ENCODE measurements around the gene NPNT.

Gene NPNT

GRCh38 chr4:105966051-105966450, 70.8 kb downstream of the NPNT start:
- FAIRE-seq (no peak), DNase-seq (ENCODE audit: extremely low spot score, insufficient read length, low read depth) (no peak)

GRCh38 chr4:105967058-105967658, 71.9 kb downstream of the NPNT start:
- DNase-seq (ENCODE audit: extremely low spot score, insufficient read length, low read depth) (no peak), FAIRE-seq (no peak)

GRCh38 chr4:105969575-105969974, 74.3 kb downstream of the NPNT start:
- DNase-seq (ENCODE audit: extremely low spot score, insufficient read length, low read depth) = no peak

GRCh38 chr4:105970371-105970770, 75.1 kb downstream of the NPNT start:
- DNase-seq (ENCODE audit: extremely low spot score, insufficient read length, low read depth) = no peak
- FAIRE-seq = no peak

More at GRCh38 chr4:105969575-105969974, 74.3 kb downstream of the NPNT start:
- no peak for FAIRE-seq

GRCh38 chr4:105971036-105971435, 75.8 kb downstream of the NPNT start:
- FAIRE-seq = no peak
- DNase-seq (ENCODE audit: extremely low spot score, insufficient read length, low read depth) = no peak

DNA sequence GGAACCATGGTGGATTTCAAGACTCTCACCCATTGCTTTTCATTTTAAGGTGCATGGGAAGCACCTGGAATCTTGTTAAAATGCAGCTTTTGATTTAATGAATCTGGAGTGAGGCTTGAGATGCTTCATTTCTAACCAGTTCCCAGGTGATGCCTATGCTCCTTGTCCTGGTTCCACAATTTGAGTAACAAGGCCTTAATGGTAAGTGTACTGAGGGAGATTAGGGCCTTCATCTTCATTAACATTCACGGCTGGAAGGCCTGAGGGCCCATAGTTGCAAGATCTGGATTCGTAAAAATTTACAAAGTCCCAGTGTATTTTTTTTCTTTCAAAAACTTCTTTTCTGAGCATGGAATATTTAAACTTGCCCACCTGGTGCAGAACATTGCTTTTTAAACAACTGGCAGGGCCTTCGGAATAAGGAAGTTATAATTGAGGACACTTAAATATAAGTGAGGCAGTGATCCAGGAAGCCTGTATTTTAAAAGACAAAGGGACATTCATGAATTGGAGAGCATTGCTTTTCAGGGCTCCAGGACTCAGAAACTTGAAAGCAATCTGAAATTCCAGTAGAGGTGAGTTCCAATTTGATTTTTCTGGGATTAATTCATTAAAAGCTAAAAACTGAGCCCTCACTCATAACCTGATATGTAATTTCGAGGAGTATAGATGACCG, 77.8 kb downstream of the NPNT start:
- FAIRE-seq (no peak), DNase-seq (ENCODE audit: extremely low spot score, insufficient read length, low read depth) (no peak)

DNA sequence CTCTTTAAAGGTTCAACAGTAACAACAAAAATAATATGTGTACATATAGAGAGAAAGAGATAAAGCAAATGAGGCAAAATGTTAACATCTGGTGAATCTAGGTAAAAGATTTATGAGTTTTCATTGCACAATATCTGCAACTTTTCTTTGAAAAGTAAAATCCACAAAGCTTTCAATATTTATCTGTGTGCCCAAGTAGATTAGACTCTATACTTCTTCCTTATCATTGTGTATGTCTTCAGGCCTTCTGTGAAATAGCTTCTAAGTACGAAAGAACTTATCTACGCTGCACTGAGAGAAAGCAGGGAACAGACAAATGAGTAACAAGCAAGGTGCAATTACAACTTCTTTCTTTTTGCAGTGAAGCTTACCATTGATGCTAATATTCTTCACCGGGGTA, 81.6 kb downstream of the NPNT start:
- DNase-seq (ENCODE audit: extremely low spot score, insufficient read length, low read depth) (no peak), FAIRE-seq (no peak)

GRCh38 chr4:105978684-105979296, 83.5 kb downstream of the NPNT start:
- DNase-seq (ENCODE audit: extremely low spot score, insufficient read length, low read depth) (no peak), FAIRE-seq (no peak)

DNA sequence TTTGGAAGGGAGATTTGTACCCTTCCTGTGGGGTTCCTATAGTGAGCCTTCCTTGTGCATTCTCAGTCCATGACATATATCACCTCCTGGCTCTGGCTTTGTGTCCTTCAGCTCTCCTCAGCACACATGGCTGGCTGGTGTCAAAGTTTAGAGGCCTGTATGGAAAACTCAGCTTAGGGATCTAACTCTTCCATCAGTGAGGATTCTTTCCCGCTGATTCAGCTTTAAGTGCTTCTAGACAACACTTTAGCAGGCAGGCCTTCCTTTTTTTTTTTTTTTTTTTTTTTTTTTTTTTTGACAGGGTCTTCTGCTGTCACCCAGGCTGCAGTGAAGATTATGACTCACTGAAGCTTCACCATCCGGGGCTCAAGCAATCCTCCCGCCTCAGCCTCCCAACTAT, 84.2 kb downstream of the NPNT start:
- FAIRE-seq (no peak), DNase-seq (ENCODE audit: extremely low spot score, insufficient read length, low read depth) (no peak)

- no peak for FAIRE-seq
- DNase-seq (ENCODE audit: extremely low spot score, insufficient read length, low read depth) = no peak
Measured at GRCh38 chr4:105988671-105989070, 93.4 kb downstream of the NPNT start.

- FAIRE-seq (no peak), DNase-seq (ENCODE audit: extremely low spot score, insufficient read length, low read depth) (no peak)
Measured at GRCh38 chr4:105989485-105990242, 94.4 kb downstream of the NPNT start.

- DNase-seq (ENCODE audit: extremely low spot score, insufficient read length, low read depth) (no peak), FAIRE-seq (no peak)
Measured at GRCh38 chr4:105990933-105991332, 95.7 kb downstream of the NPNT start.

GRCh38 chr4:105991726-105992125, 96.5 kb downstream of the NPNT start:
- DNase-seq (ENCODE audit: extremely low spot score, insufficient read length, low read depth) (no peak), FAIRE-seq (no peak)

- FAIRE-seq = no peak
Measured at GRCh38 chr4:105992641-105993305, 97.5 kb downstream of the NPNT start.

GRCh38 chr4:105994061-105994460, 98.8 kb downstream of the NPNT start:
- DNase-seq (ENCODE audit: extremely low spot score, insufficient read length, low read depth) = no peak
- FAIRE-seq = no peak

More at GRCh38 chr4:105992641-105993305, 97.5 kb downstream of the NPNT start:
- no peak for DNase-seq (ENCODE audit: extremely low spot score, insufficient read length, low read depth)

GRCh38 chr4:105994841-105995501, 99.7 kb downstream of the NPNT start:
- FAIRE-seq (no peak), DNase-seq (ENCODE audit: extremely low spot score, insufficient read length, low read depth) (no peak)

DNA sequence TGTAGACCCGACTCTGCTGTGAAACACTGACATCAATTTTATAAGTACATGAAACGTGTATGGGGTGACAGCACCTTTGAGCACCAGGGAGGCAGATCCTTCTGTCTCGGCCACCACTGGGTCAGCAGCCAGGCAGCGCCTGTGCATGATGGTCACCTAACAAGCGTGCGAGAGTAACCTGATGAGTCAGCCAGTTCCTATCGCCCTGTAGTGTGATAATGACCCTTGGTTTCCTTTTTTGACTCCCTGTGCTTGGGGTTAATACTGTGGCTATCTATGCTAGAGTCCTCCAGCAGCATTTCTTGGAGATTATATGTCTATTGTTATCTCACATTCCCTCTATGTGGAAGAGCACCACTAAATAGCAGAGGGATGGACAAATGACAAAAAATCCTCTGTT, 101.6 kb downstream of the NPNT start:
- DNase-seq (ENCODE audit: extremely low spot score, insufficient read length, low read depth) (no peak), FAIRE-seq (no peak)

GRCh38 chr4:105998171-105999063, 103.1 kb downstream of the NPNT start:
- DNase-seq (ENCODE audit: extremely low spot score, insufficient read length, low read depth) (no peak), FAIRE-seq (no peak)

DNA sequence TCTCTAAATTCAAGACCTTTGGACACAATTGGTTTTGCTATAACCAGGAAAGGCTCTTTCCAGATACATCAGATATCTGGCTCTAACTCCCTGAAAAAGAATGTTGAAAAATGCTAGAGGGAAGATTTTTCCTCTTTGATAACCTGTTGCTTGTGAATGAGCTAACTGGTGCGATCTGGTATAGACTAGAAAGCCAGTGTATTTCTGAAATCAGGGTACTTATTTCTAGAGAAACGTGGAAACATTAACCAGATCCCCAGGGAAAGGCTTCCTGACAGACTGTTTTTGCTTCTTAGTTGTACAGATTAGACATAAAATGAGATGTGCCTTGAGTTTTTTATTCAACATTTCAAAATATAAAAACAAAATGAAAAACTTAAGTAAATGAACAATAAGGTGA, 107.7 kb downstream of the NPNT start:
- FAIRE-seq (no peak), DNase-seq (ENCODE audit: extremely low spot score, insufficient read length, low read depth) (no peak)

Data from GM18507 (cell line).